Stomach (tissue), 4 donors: Measurements from ENCODE around the gene CTIF.

Experiments used
- CTCF ChIP-seq, 7 experiments: fragments of 450-650 bp in 4 of 7; fragments of 200-600 bp in 3 of 7; sonication (generic) in 3 of 7; IDR thresholded peaks; one replicate each; pipeline ENCODE4 v1.5.1; 2016 to 2019; ENCODE audit warnings: antibody characterized with exemption in 7 of 7, control low read depth in 2 of 7, mild to moderate bottlenecking in 1 of 7
- EP300 ChIP-seq: sonication (generic); formaldehyde crosslinking; IDR thresholded peaks from one replicate; pipeline ENCODE4 v1.6.1; 2017; ENCODE audit warnings: antibody characterized with exemption
- POLR2A ChIP-seq, 4 donors: fragments of 450-650 bp; IDR thresholded peaks; one replicate each; pipeline ENCODE4 v1.6.1; 2016; ENCODE audit warnings: antibody characterized with exemption in 4 of 4, control low read depth in 2 of 4, mild to moderate bottlenecking in 1 of 4, moderate library complexity in 1 of 4
- POLR2AphosphoS5 ChIP-seq, 3 donors: sonication (generic); formaldehyde crosslinking; IDR thresholded peaks; one replicate each; pipeline ENCODE4 v1.6.1; 2016; ENCODE audit warnings: antibody characterized with exemption in 3 of 3

GRCh38 chr18:48709371-48710062, 170.7 kb downstream of the CTIF start:
- TF ChIP-seq POLR2A (IDR thresholded peaks at IDR 0.05) (no peak), CTCF (IDR thresholded peaks at IDR 0.05) (no peak), POLR2AphosphoS5 (IDR thresholded peaks at IDR 0.05) (no peak), EP300 (no peak)
